ENCODE data around the gene ACTR1A. TPM values are rescaled to one million over a fixed set of nuclear protein-coding genes. Genes with fewer than 3 reads are reported as not detected.
A peak's percentile ranks its signal among the peaks of the same experiment; 100 is the strongest.

The ACTR1A gene
- total and polyA plus RNA-seq, 5 experiments from 2014 or later, result 45.9 to 60.7 (median 55.4) TPM

GRCh38 chr10:102511583-102512274 is 9.2 kb upstream of the ACTR1A start:
- POLR2A ChIA-PET, result interaction anchor here (0.7 kb wide), 2 partner anchors 91 to 266 kb away, joined by 3 to 5 read pairs; no protein-coding TSS in a partner anchor
- ATAC-seq (peak in 1 of 2 donors; percentile 56), DNase-seq (no peak)
- Mint-ChIP-seq H3K27me3 (no peaks in the 10 kb centered on the region), H3K36me3 (peaks cover 0 to 65% (median 0%) of the 10 kb centered on the region in 3 donors), H3K4me1 (peaks cover 14 to 28% (median 22%) of the 10 kb centered on the region in 4 donors), H3K27ac (peak overlapping the region; percentile 11 to 77 (median 53)), H3K9me3 (no peaks in the 10 kb centered on the region), H3K4me3 (peak overlapping the region in 1 of 10 donors; percentile 14)

- peaks cover 27 to 46% (median 36%) of the 10 kb centered on the region in 4 donors for H3K4me1 Mint-ChIP-seq
- H3K27me3 Mint-ChIP-seq, result no peaks in the 10 kb centered on the region
- no peak overlapping the region for H3K4me3 Mint-ChIP-seq
- DNase-seq (no peak), ATAC-seq (no peak)
- peak overlapping the region in 3 of 10 donors; percentile 31 to 45 (median 41) for H3K27ac Mint-ChIP-seq
- POLR2A ChIA-PET, result interaction anchor here (0.6 kb wide), 1 partner anchor 315 kb away, joined by 5 read pairs; no protein-coding TSS in a partner anchor
- peaks cover 0 to 54% (median 0%) of the 10 kb centered on the region in 3 donors for H3K36me3 Mint-ChIP-seq
- no peaks in the 10 kb centered on the region for H3K9me3 Mint-ChIP-seq
These were observed 6.9 kb upstream of the ACTR1A start for GRCh38 chr10:102509387-102509786.

- DNase-seq (no peak), ATAC-seq (no peak)
- Mint-ChIP-seq H3K9me3 (no peaks in the 10 kb centered on the region), H3K27me3 (no peaks in the 10 kb centered on the region), H3K4me1 (peaks cover 28 to 46% (median 37%) of the 10 kb centered on the region in 4 donors), H3K27ac (peak overlapping the region in 4 of 10 donors; percentile 29 to 69 (median 48)), H3K4me3 (no peak overlapping the region), H3K36me3 (peaks cover 0 to 48% (median 0%) of the 10 kb centered on the region in 3 donors)
- POLR2A ChIA-PET, result interaction anchor here (0.6 kb wide), 1 partner anchor 182 kb away, joined by 4 read pairs; no protein-coding TSS in a partner anchor
These were observed 6.0 kb upstream of the ACTR1A start for GRCh38 chr10:102508506-102508905.

GRCh38 chr10:102507521-102507920 is 5.0 kb upstream of the ACTR1A start:
- DNase-seq (no peak), ATAC-seq (no peak)
- no peaks in the 10 kb centered on the region for H3K27me3 Mint-ChIP-seq
- POLR2A ChIA-PET, result interaction anchor here (0.6 kb wide), 1 partner anchor 44 kb away, joined by 4 read pairs; no protein-coding TSS in a partner anchor
- no peak overlapping the region for H3K4me3 Mint-ChIP-seq
- peaks cover 28 to 46% (median 37%) of the 10 kb centered on the region in 4 donors for H3K4me1 Mint-ChIP-seq
- no peaks in the 10 kb centered on the region for H3K9me3 Mint-ChIP-seq
- H3K36me3 Mint-ChIP-seq, result peaks cover 0 to 38% (median 0%) of the 10 kb centered on the region in 3 donors
- H3K27ac Mint-ChIP-seq, result peak overlapping the region in 2 of 10 donors; percentile 35 to 58

GRCh38 chr10:102505462-102506115 is 3.1 kb upstream of the ACTR1A start:
- POLR2A ChIA-PET, result interaction anchor here (0.5 to 3.9 kb wide), 11 partner anchors 52 to 450 kb away, joined by 3 to 43 read pairs (median 4); partner anchors contain the start of genes ARMH3, C10orf95, CNNM2 and CUEDC2
- Mint-ChIP-seq H3K4me1 (peaks cover 19 to 36% (median 25%) of the 10 kb centered on the region in 4 donors), H3K36me3 (peaks cover 0 to 23% (median 0%) of the 10 kb centered on the region in 3 donors), H3K4me3 (peak overlapping the region in 3 of 10 donors; percentile 12 to 39 (median 30)), H3K27me3 (no peaks in the 10 kb centered on the region), H3K9me3 (no peaks in the 10 kb centered on the region), H3K27ac (peak overlapping the region in 6 of 10 donors; percentile 20 to 94 (median 68))
- DNase-seq (no peak), ATAC-seq (no peak)

- ATAC-seq, result no peak
- Mint-ChIP-seq H3K27me3 (no peaks in the 10 kb centered on the region), H3K4me1 (peaks cover 19 to 36% (median 26%) of the 10 kb centered on the region in 4 donors), H3K27ac (peak overlapping the region in 8 of 10 donors; percentile 60 to 94 (median 88)), H3K36me3 (peaks cover 0 to 19% (median 0%) of the 10 kb centered on the region in 3 donors), H3K9me3 (no peaks in the 10 kb centered on the region), H3K4me3 (no peak overlapping the region)
- no peak for DNase-seq
- POLR2A ChIA-PET, result interaction anchor here (0.7 to 3.9 kb wide), 11 partner anchors 54 to 449 kb away, joined by 3 to 43 read pairs (median 4); partner anchors contain the start of genes ARMH3, C10orf95, CNNM2 and CUEDC2
These were observed 2.4 kb upstream of the ACTR1A start for GRCh38 chr10:102504976-102505300.

- Mint-ChIP-seq H3K27me3 (no peaks in the 10 kb centered on the region), H3K4me1 (peaks cover 20 to 39% (median 30%) of the 10 kb centered on the region in 4 donors), H3K27ac (peak overlapping the region in 8 of 10 donors; percentile 60 to 94 (median 88)), H3K36me3 (peaks cover 0 to 15% (median 0%) of the 10 kb centered on the region in 3 donors), H3K9me3 (no peaks in the 10 kb centered on the region), H3K4me3 (no peak overlapping the region)
- no peak for ATAC-seq
- POLR2A ChIA-PET, result interaction anchor here (0.5 to 3.9 kb wide), 20 partner anchors 54 to 448 kb away, joined by 3 to 43 read pairs (median 4); partner anchors contain the start of genes ARL3, ARMH3, BORCS7 and C10orf95
- peak in 7 of 10 donors; percentile 4 to 67 (median 24) for DNase-seq
These were observed 1.9 kb upstream of the ACTR1A start for GRCh38 chr10:102504179-102504975.

- Mint-ChIP-seq H3K4me1 (peaks cover 22 to 41% (median 35%) of the 10 kb centered on the region in 4 donors), H3K4me3 (no peak within 1 kb of the TSS), H3K27ac (peak within 1 kb of the TSS in 8 of 10 donors; percentile 63 to 94 (median 88)), H3K27me3 (no peaks in the 10 kb centered on the region), H3K9me3 (no peaks in the 10 kb centered on the region), H3K36me3 (peaks cover 0 to 15% (median 0%) of the 10 kb centered on the region in 3 donors)
- ATAC-seq, result peak; percentile 68 to 69
- POLR2A ChIA-PET, result interaction anchor here (0.5 to 3.9 kb wide), 22 partner anchors 43 to 448 kb away, joined by 3 to 43 read pairs (median 4); partner anchors contain the start of genes ARL3, ARMH3, BORCS7 and C10orf95
- peak; percentile 96 to 100 (median 98) for DNase-seq
These were observed 1.0 kb upstream of the ACTR1A start, which contains the start of gene SUFU for GRCh38 chr10:102503264-102504178. Gene SUFU, plus strand, starts transcription at chr10:102503972. Its CDS starts 181 bp downstream, at chr10:102504153.

GRCh38 chr10:102502029-102502336 is 529 bp downstream of the ACTR1A start:
- DNase-seq, result peak in 9 of 10 donors; percentile 91 to 99 (median 99)
- no peaks in the 10 kb centered on the region for H3K9me3 Mint-ChIP-seq
- ATAC-seq, result peak; percentile 76 to 77
- no peak overlapping the region for H3K27ac Mint-ChIP-seq
- POLR2A ChIA-PET, result interaction anchor here (0.5 to 3.9 kb wide), 12 partner anchors 41 to 211 kb away, joined by 3 to 43 read pairs (median 4); partner anchors contain the start of genes C10orf95, CUEDC2, FBXL15 and TRIM8
- H3K4me3 Mint-ChIP-seq, result no peak overlapping the region
- peaks cover 19 to 47% (median 43%) of the 10 kb centered on the region in 4 donors for H3K4me1 Mint-ChIP-seq
- H3K27me3 Mint-ChIP-seq, result no peaks in the 10 kb centered on the region
- peaks cover 0 to 23% (median 0%) of the 10 kb centered on the region in 3 donors for H3K36me3 Mint-ChIP-seq

- no peaks in the 10 kb centered on the region for H3K27me3 Mint-ChIP-seq
- ATAC-seq, result no peak
- peaks cover 18 to 45% (median 42%) of the 10 kb centered on the region in 4 donors for H3K4me1 Mint-ChIP-seq
- H3K27ac Mint-ChIP-seq, result no peak overlapping the region
- no peak for DNase-seq
- no peaks in the 10 kb centered on the region for H3K9me3 Mint-ChIP-seq
- H3K36me3 Mint-ChIP-seq, result peaks cover 0 to 23% (median 0%) of the 10 kb centered on the region in 3 donors
- H3K4me3 Mint-ChIP-seq, result no peak overlapping the region
- POLR2A ChIA-PET, result interaction anchor here (0.6 to 3.9 kb wide), 6 partner anchors 65 to 243 kb away, joined by 3 to 43 read pairs (median 4); partner anchors contain the start of genes CUEDC2, TRIM8 and WBP1L
These were observed 1.1 kb downstream of the ACTR1A start for GRCh38 chr10:102501201-102502028.
